ENCODE results near the gene EIF2S1. TPM values are rescaled to one million over a fixed set of nuclear protein-coding genes. Genes with fewer than 3 reads are reported as not detected.

EIF2S1 gene
- total RNA-seq, 1 donor from 2014 or later, result 75.1 TPM

DNA sequence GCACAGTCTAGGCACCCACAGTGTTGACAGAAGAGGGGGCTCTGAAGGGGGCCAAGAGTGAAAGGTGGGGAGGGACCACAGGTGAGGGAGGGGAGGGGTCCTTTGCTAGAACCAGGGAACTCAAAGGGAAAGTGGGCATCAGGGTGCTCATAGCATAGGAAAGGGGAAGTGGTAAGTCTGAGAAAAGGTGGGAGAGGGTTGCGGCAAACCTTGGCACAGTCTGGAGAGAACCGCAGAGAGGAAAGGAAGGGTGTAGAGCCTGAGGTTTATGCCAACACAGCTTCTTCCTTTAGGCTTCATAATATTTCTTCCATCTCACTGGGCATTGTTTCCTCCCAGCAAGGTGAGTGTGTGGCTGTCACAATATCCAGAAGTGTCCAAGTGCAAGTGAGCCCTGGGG lies 63.3 kb downstream of the EIF2S1 start:
- no peak for TF ChIP-seq CTCF (IDR thresholded peaks at IDR 0.05; ENCODE audit: insufficient read depth, low read length, poor library complexity, severe bottlenecking)
- H3K4me3 ChIP-seq (ENCODE audit: low read depth, low read length), result no peak overlapping the region
- H3K36me3 ChIP-seq (ENCODE audit: control insufficient read depth, insufficient read depth, low read length), result no peaks in the 10 kb centered on the region
- DNase-seq (ENCODE audit: low read depth), result no peak
- no peaks in the 10 kb centered on the region for H3K27me3 ChIP-seq (ENCODE audit: control insufficient read depth, insufficient read depth, low read length)

DNA sequence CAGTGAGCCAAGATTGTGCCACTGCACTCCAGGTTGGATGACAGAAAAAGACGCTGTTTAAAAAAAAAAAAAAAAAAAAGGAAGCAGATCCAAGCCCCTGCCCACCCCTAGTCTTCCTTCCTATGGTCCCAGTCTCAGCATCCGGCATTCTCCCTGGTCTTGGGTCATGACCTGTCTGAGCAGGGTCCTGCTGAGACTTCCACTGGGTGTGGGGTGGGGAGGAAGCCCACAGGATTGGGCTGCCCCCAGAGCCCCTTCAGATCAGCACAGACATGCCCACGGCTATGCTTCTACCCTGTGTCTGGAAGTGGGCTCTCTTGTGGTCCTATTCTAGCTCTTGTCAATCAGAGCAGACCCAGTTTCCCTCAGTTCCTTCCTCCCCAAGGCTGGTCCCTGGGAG lies 64.4 kb downstream of the EIF2S1 start:
- DNase-seq (ENCODE audit: low read depth), result no peak
- H3K27me3 ChIP-seq (ENCODE audit: control insufficient read depth, insufficient read depth, low read length), result no peaks in the 10 kb centered on the region
- no peak for TF ChIP-seq CTCF (IDR thresholded peaks at IDR 0.05; ENCODE audit: insufficient read depth, low read length, poor library complexity, severe bottlenecking)

GRCh38 chr14:67425608-67426007 lies 65.5 kb downstream of the EIF2S1 start:
- no peaks in the 10 kb centered on the region for H3K36me3 ChIP-seq (ENCODE audit: control insufficient read depth, insufficient read depth, low read length)

More for the DNA sequence above, 64.4 kb downstream of the EIF2S1 start:
- H3K4me3 ChIP-seq (ENCODE audit: low read depth, low read length), result no peak overlapping the region
- no peaks in the 10 kb centered on the region for H3K36me3 ChIP-seq (ENCODE audit: control insufficient read depth, insufficient read depth, low read length)

GRCh38 chr14:67426161-67426560 lies 66.0 kb downstream of the EIF2S1 start:
- no peak overlapping the region for H3K4me3 ChIP-seq (ENCODE audit: low read depth, low read length)
- H3K27me3 ChIP-seq (ENCODE audit: control insufficient read depth, insufficient read depth, low read length), result no peaks in the 10 kb centered on the region
- TF ChIP-seq CTCF (IDR thresholded peaks at IDR 0.05; ENCODE audit: insufficient read depth, low read length, poor library complexity, severe bottlenecking), result no peak
- no peaks in the 10 kb centered on the region for H3K36me3 ChIP-seq (ENCODE audit: control insufficient read depth, insufficient read depth, low read length)
- DNase-seq (ENCODE audit: low read depth), result no peak

More at GRCh38 chr14:67425608-67426007, 65.5 kb downstream of the EIF2S1 start:
- no peaks in the 10 kb centered on the region for H3K27me3 ChIP-seq (ENCODE audit: control insufficient read depth, insufficient read depth, low read length)
- DNase-seq (ENCODE audit: low read depth), result no peak
- TF ChIP-seq CTCF (IDR thresholded peaks at IDR 0.05; ENCODE audit: insufficient read depth, low read length, poor library complexity, severe bottlenecking), result no peak
- H3K4me3 ChIP-seq (ENCODE audit: low read depth, low read length), result no peak overlapping the region

DNA sequence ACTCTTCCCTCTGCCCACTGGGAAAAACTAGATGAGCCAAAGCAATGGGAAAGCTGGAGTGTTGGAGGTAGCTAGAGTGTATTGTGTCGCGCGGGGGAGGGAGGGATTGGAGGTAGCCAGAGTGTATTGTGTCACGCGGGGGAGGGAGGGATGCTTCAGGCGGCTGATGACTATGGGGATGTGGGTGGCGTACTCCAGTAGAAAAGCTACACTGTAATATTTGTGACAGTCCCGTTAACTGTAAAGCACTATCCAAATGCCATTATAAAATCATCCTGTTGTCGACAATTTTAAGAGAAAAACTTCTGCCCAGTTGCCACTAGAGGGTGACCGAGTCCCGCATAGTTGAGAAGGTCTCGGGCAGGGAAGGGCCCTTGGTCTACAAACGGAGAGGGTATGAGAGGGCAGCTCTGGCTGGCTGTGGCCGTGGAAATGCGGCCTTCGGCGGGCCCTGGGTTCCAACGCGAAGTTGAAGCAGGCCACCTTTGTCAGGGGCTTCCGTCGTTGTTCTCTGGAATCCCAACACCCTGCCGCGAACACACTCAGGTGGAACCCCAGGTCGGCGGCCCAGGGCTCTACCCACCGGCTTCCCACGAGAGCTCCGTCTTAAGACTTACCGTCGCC lies 67.0 kb downstream of the EIF2S1 start:
- H3K4me3 ChIP-seq (ENCODE audit: low read depth, low read length), result no peak overlapping the region
- H3K27me3 ChIP-seq (ENCODE audit: control insufficient read depth, insufficient read depth, low read length), result no peaks in the 10 kb centered on the region
- TF ChIP-seq CTCF (IDR thresholded peaks at IDR 0.05; ENCODE audit: insufficient read depth, low read length, poor library complexity, severe bottlenecking), result peak; percentile 82
- DNase-seq (ENCODE audit: low read depth), result peak; percentile 44
- H3K36me3 ChIP-seq (ENCODE audit: control insufficient read depth, insufficient read depth, low read length), result no peaks in the 10 kb centered on the region

DNA sequence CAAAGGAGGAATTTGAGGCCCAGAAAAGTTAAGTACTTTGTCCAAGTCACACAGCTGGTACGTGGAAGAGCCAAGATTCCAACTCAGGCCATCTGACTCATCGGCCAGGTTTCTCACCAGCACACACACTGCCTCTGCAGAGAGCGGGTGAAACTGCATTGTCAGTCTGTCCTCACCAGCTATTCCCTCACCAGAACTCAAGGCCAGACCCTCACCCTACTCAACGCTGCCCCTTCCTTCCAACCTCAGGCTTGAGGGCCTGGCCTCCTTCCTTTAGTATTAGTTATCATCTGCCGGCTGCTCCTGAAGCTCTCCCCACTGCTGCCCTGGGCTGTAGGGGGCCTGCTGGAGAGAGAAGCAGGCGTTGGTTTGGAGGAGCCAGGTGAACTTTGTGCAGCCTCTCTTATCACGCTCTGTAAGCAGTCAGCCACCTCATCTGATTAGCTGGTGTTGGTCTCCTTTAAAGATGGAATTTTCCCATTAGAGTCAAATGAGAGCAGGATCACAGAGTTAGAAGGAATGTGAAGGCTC lies 68.4 kb downstream of the EIF2S1 start:
- Histone ChIP-seq H3K27me3 (ENCODE audit: control insufficient read depth, insufficient read depth, low read length) (no peaks in the 10 kb centered on the region), H3K36me3 (ENCODE audit: control insufficient read depth, insufficient read depth, low read length) (no peaks in the 10 kb centered on the region), H3K4me3 (ENCODE audit: low read depth, low read length) (no peak overlapping the region)
- no peak for TF ChIP-seq CTCF (IDR thresholded peaks at IDR 0.05; ENCODE audit: insufficient read depth, low read length, poor library complexity, severe bottlenecking)
- DNase-seq (ENCODE audit: low read depth), result no peak
